ENCODE results near the gene CENPX.

DNA sequence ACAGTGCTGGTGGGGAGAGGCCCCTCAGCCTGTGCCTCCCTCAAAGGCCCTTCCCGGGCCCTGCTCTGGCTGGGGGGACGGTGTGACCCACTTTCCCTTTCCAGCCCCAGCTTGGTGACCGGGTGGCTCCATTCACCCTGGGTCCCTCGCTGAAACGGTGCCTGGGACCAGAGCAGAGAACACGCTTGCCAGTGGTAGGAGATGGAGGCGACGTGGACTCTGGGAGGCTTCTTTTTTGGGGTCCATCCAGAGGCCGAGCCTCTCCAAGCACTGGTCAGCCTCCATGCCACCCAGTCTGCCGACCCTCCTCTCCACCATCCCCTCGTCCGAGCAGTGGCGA, 7.7 kb downstream of the CENPX start:
- TF ChIP-seq TAF1 (IDR thresholded peaks at IDR 0.05; ENCODE audit: low read depth) (no peak), RAD21 (IDR thresholded peaks at IDR 0.05; ENCODE audit: low read depth) (no peak), MAX (IDR thresholded peaks at IDR 0.05) (no peak), NFIC (IDR thresholded peaks at IDR 0.05) (no peak), FOXM1 (IDR thresholded peaks at IDR 0.05; ENCODE audit: borderline replicate concordance, low read depth) (no peak), EP300 (IDR thresholded peaks at IDR 0.05; ENCODE audit: borderline replicate concordance) (no peak)
- TF ChIP-seq, protein P1, sequence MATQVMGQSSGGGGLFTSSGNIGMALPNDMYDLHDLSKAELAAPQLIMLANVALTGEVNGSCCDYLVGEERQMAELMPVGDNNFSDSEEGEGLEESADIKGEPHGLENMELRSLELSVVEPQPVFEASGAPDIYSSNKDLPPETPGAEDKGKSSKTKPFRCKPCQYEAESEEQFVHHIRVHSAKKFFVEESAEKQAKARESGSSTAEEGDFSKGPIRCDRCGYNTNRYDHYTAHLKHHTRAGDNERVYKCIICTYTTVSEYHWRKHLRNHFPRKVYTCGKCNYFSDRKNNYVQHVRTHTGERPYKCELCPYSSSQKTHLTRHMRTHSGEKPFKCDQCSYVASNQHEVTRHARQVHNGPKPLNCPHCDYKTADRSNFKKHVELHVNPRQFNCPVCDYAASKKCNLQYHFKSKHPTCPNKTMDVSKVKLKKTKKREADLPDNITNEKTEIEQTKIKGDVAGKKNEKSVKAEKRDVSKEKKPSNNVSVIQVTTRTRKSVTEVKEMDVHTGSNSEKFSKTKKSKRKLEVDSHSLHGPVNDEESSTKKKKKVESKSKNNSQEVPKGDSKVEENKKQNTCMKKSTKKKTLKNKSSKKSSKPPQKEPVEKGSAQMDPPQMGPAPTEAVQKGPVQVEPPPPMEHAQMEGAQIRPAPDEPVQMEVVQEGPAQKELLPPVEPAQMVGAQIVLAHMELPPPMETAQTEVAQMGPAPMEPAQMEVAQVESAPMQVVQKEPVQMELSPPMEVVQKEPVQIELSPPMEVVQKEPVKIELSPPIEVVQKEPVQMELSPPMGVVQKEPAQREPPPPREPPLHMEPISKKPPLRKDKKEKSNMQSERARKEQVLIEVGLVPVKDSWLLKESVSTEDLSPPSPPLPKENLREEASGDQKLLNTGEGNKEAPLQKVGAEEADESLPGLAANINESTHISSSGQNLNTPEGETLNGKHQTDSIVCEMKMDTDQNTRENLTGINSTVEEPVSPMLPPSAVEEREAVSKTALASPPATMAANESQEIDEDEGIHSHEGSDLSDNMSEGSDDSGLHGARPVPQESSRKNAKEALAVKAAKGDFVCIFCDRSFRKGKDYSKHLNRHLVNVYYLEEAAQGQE (IDR thresholded peaks at IDR 0.05; ENCODE audit: low read depth) = no peak
